ENCODE data around the gene RIN2. TPM values are rescaled to one million over a fixed set of nuclear protein-coding genes. Genes with fewer than 3 reads are reported as not detected.
A peak's percentile ranks its signal among the peaks of the same experiment; 100 is the strongest.

The RIN2 gene
- total RNA-seq, 2 donors from 2014 or later, result not detected

DNA sequence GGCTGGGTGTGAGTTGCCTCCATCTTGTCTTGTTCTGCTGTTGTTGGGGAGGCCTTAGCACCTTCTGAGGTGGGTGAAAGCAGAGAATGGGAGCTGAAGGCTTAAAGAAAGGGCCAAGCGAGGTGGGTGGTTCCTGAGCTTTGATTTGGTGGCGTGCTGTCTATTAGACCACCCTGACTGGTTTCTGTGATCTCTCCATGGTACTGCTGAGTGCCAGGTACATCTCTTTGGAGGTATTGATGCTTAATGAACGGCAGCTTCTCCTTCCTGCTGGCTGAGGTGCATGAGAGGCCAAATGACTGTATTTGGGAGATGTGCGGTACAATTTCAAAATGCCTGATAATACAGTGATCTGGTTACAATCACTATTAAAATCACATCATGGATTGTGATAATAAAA is 15.4 kb downstream of the RIN2 start:
- no peak overlapping the region for H3K4me3 Mint-ChIP-seq
- H3K36me3 Mint-ChIP-seq (ENCODE audit: insufficient read depth in 2 of 2), result no peaks in the 10 kb centered on the region
- ATAC-seq (replicated peaks in 1 of 2) (no peak), DNase-seq (no peak)
- H3K27me3 Mint-ChIP-seq (ENCODE audit: low read depth), result no peaks in the 10 kb centered on the region
- H3K27ac Mint-ChIP-seq, result no peak overlapping the region
- no peaks in the 10 kb centered on the region for H3K4me1 Mint-ChIP-seq (ENCODE audit: low read depth)
- no peaks in the 10 kb centered on the region for H3K9me3 Mint-ChIP-seq

DNA sequence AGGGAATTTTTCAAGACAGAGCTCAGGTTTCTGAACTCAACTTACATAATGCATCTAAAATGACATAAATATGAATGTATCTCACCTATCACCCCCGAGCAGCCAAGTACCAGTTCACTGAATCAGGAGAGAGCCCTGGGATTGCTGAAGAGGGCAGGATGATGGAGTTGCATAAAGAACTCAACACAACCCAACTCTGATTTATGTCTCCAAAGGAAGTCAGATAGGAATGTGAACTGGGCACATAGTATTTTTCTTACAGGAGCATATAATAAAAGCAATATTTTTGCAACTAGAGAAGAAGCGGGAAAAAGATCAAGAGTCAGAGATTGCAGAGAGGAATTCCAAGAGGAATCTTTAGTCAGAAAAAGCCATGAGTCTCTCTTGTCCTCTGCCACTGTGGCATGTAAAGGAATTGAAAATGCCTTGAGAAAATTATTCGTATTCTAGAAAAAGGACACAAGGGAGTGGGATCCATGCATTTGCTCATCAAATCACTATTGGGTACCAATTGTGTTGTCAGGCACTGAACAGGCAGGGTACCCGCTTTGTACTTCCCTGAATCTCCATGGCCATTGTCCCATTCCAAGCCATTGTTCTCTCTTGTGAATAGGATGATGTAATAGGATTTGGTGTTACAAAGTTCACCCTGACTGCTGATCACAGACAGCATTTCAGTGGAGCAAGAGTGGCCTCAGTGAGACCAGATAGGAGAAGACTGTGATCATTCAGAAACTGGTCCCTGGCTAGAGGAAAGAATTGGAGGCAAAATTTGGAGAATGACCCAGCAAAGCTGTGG is 16.3 kb downstream of the RIN2 start:
- no peaks in the 10 kb centered on the region for H3K9me3 Mint-ChIP-seq
- H3K27ac Mint-ChIP-seq, result no peak overlapping the region
- no peaks in the 10 kb centered on the region for H3K4me1 Mint-ChIP-seq (ENCODE audit: low read depth)
- H3K36me3 Mint-ChIP-seq (ENCODE audit: insufficient read depth in 2 of 2), result no peaks in the 10 kb centered on the region
- no peak overlapping the region for H3K4me3 Mint-ChIP-seq
- no peak for DNase-seq
- no peaks in the 10 kb centered on the region for H3K27me3 Mint-ChIP-seq (ENCODE audit: low read depth)
- ATAC-seq (replicated peaks in 1 of 2), result no peak

DNA sequence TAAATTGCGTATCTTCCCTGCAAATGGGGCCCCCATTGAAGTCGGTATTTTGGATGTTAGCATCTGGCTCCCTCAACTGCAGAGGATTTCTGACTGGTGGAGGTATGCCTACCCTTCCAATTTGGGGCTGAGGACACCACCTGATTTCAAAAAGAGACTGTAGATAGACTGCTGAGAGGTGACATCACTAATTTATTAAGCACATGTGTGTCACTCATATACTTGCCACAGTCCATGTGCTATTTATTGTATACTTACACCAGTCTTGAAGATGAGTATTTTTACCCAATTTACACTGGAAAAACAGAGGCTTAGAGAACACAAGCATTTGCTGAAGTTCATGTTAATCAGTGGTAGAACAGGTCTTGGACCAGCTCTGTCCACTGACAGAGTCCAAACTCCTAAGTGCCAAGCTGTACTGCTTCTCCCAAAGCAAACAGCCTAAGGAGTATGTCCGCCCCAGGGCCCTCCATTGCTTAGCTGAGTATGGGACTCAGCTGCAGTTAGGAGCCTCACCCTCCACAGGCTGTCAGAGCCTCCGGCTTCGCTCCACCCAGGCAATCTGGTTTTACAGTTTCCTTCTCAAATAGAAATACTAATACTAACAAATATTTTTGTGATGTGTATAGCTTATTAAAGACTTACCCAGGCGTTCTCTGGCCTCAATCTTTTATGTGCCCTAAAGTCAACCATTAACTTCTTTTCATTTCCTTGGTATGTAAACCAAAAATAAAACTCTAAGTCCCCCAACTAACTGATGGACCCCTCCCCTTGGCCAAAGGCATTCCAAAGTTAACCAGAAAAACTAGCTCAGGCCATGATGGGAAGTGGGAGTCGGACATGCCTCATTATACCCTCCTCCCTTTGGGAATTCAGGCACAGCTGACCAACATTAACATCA is 17.5 kb downstream of the RIN2 start:
- Mint-ChIP-seq H3K9me3 (no peaks in the 10 kb centered on the region), H3K36me3 (ENCODE audit: insufficient read depth in 2 of 2) (no peaks in the 10 kb centered on the region), H3K27me3 (ENCODE audit: low read depth) (no peaks in the 10 kb centered on the region), H3K4me1 (ENCODE audit: low read depth) (no peaks in the 10 kb centered on the region), H3K27ac (no peak overlapping the region), H3K4me3 (no peak overlapping the region)
- ATAC-seq (replicated peaks in 1 of 2) (no peak), DNase-seq (no peak)

DNA sequence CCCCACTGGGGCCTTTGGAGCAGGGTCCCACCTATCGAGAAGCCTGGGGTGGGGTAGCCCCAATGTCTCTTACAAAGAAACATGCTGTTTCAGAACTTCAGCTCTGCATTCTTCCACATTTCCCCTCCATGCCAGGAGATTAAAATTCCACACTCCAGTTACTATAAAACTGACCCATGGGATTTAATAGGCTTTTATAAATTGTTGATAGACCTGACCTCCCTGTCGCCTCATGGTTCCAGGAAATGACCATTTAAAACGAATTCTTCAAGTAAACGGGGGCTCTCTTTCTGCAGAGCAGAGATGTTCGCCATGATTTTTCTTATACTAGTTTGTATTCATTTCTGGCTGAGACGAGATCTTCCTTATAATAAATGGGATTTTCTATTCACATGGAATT is 19.3 kb downstream of the RIN2 start:
- no peak for DNase-seq
- H3K36me3 Mint-ChIP-seq (ENCODE audit: insufficient read depth in 2 of 2), result no peaks in the 10 kb centered on the region
- no peaks in the 10 kb centered on the region for H3K4me1 Mint-ChIP-seq (ENCODE audit: low read depth)
- no peak for ATAC-seq (replicated peaks in 1 of 2)
- H3K27me3 Mint-ChIP-seq (ENCODE audit: low read depth), result no peaks in the 10 kb centered on the region
- H3K9me3 Mint-ChIP-seq, result no peaks in the 10 kb centered on the region
- H3K27ac Mint-ChIP-seq, result no peak overlapping the region
- no peak overlapping the region for H3K4me3 Mint-ChIP-seq

DNA sequence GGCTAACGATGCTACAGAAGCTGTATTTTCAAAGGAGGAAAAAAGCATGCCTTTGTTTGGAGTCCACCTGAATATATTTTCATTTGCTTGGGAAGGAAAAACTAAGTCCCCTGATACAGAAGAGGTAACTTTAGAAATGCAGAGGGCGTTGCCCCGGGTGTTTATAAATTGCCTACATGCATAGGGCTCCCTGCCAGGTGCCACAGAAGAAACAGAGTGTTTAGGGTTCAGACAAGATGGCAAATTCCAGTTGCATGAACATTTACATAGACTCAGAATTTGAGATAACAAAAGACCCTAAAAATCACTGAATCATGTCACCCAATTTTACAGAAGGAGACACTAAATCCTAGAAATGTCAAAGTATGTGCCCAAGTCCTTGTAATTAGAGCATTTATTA is 19.9 kb downstream of the RIN2 start:
- Mint-ChIP-seq H3K27ac (no peak overlapping the region), H3K27me3 (ENCODE audit: low read depth) (no peaks in the 10 kb centered on the region), H3K36me3 (ENCODE audit: insufficient read depth in 2 of 2) (no peaks in the 10 kb centered on the region), H3K4me3 (no peak overlapping the region), H3K9me3 (no peaks in the 10 kb centered on the region), H3K4me1 (ENCODE audit: low read depth) (no peaks in the 10 kb centered on the region)
- ATAC-seq (replicated peaks in 1 of 2), result no peak
- DNase-seq, result no peak

DNA sequence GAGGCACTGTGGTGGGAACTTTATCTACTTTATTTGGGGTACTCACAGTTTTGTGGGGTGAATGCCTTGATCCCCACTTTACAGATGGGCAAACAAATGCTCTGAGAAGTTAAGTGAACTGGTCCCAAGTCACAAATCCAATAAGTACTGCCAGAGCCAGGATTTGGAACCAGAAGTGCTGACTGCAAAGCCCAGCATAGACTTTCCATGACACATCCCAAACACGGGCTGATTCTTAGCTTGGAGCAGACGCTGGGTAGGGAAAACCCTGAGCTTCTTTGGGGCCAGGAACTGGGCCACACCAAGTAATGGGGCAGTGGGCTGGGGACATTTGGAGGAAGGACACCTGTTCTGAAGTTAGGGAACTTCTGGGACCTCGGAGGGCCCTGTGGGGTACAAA is 20.3 kb downstream of the RIN2 start:
- DNase-seq (no peak), ATAC-seq (replicated peaks in 1 of 2) (no peak)
- Mint-ChIP-seq H3K4me3 (no peak overlapping the region), H3K27ac (no peak overlapping the region), H3K4me1 (ENCODE audit: low read depth) (no peaks in the 10 kb centered on the region), H3K27me3 (ENCODE audit: low read depth) (no peaks in the 10 kb centered on the region), H3K36me3 (ENCODE audit: insufficient read depth in 2 of 2) (no peaks in the 10 kb centered on the region), H3K9me3 (no peaks in the 10 kb centered on the region)

DNA sequence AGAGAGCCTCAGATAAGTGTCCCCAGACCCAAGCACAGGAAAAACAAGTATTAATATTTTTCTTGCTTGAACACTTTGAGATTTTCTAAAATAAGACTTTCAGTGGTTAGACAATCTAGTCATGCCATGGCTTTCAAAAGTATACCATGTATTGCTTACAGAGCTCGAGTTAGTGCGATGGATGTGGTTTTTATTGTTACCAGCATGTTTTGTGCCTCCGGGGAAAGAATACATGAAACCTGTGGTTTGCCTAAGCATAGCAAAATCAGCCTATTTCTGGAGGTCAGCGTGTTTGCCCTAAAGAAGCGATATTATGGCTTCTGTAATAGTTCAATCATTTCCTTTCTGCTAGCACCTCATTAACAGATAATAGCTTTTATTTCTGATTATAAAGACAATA is 21.6 kb downstream of the RIN2 start:
- Mint-ChIP-seq H3K27me3 (ENCODE audit: low read depth) (no peaks in the 10 kb centered on the region), H3K27ac (no peak overlapping the region), H3K36me3 (ENCODE audit: insufficient read depth in 2 of 2) (no peaks in the 10 kb centered on the region), H3K9me3 (no peaks in the 10 kb centered on the region), H3K4me3 (no peak overlapping the region), H3K4me1 (ENCODE audit: low read depth) (no peaks in the 10 kb centered on the region)
- ATAC-seq (replicated peaks in 1 of 2), result no peak
- DNase-seq, result no peak

DNA sequence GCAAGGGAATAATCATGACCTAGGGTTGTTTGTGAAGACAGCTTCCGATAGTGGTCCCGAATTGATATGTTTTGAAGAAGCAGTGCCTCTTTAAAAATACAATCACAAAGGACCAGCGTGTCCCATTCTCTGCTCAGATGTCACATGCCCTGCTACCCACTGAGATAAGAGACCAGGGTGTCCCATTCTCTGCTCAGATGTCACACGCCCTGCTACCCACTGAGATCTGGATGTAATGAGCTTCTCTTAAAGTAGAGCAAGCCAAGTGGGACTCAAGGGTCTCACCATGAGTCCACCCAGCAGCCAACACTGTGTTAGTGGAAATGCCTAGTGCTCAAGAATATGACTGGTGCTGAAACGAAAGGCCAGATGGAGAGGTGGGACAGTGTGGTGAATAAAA is 22.2 kb downstream of the RIN2 start:
- no peaks in the 10 kb centered on the region for H3K36me3 Mint-ChIP-seq (ENCODE audit: insufficient read depth in 2 of 2)
- no peak overlapping the region for H3K4me3 Mint-ChIP-seq
- H3K27ac Mint-ChIP-seq, result no peak overlapping the region
- H3K4me1 Mint-ChIP-seq (ENCODE audit: low read depth), result no peaks in the 10 kb centered on the region
- DNase-seq (no peak), ATAC-seq (replicated peaks in 1 of 2) (no peak)
- no peaks in the 10 kb centered on the region for H3K27me3 Mint-ChIP-seq (ENCODE audit: low read depth)
- no peaks in the 10 kb centered on the region for H3K9me3 Mint-ChIP-seq

DNA sequence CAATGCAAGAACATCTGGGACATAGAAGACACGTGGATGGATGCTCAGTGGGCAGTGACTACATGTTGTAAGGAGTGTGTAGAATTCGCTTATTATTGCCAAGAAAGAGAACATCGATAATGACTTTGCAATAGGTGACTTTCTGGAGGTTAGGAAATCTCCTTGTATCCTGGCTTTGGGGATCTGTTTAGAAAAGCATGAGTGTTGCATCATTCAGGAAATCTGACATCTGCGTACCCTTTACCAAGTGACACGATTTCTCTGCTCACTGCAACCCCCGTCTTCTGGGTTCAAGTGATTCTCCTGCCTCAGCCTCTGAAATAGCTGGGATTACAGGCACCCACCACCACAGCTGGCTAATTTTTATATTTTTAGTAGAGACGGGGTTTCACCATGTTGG is 23.2 kb downstream of the RIN2 start:
- no peak for ATAC-seq (replicated peaks in 1 of 2)
- H3K4me1 Mint-ChIP-seq (ENCODE audit: low read depth), result no peaks in the 10 kb centered on the region
- H3K27ac Mint-ChIP-seq, result no peak overlapping the region
- DNase-seq, result no peak
- no peaks in the 10 kb centered on the region for H3K9me3 Mint-ChIP-seq
- peaks cover 4% of the 10 kb centered on the region for H3K27me3 Mint-ChIP-seq (ENCODE audit: low read depth)
- H3K4me3 Mint-ChIP-seq, result no peak overlapping the region
- no peaks in the 10 kb centered on the region for H3K36me3 Mint-ChIP-seq (ENCODE audit: insufficient read depth in 2 of 2)

DNA sequence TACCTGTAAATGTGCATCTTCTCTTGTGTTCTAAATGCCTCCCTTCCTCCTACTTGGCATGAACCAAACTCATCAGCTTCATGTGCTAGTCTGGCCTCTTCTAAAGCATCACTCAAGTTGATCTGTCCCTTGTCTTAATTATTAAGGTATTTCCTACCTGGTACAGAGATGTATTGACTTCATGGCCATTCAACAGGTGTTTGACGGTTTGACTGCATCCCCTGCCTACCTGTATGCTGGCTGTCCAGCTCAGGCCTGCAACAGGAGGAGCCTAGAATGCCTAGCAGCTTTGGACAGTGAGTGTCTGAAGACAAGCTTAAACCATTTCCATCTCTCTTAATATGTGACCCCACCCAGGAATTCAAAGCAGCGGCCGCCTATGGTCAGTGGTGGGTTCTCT is 24.6 kb downstream of the RIN2 start:
- ATAC-seq (replicated peaks in 1 of 2) (no peak), DNase-seq (no peak)
- Mint-ChIP-seq H3K36me3 (ENCODE audit: insufficient read depth in 2 of 2) (no peaks in the 10 kb centered on the region), H3K27me3 (ENCODE audit: low read depth) (peaks cover 13% of the 10 kb centered on the region), H3K27ac (no peak overlapping the region), H3K4me1 (ENCODE audit: low read depth) (no peaks in the 10 kb centered on the region), H3K4me3 (no peak overlapping the region), H3K9me3 (no peaks in the 10 kb centered on the region)

DNA sequence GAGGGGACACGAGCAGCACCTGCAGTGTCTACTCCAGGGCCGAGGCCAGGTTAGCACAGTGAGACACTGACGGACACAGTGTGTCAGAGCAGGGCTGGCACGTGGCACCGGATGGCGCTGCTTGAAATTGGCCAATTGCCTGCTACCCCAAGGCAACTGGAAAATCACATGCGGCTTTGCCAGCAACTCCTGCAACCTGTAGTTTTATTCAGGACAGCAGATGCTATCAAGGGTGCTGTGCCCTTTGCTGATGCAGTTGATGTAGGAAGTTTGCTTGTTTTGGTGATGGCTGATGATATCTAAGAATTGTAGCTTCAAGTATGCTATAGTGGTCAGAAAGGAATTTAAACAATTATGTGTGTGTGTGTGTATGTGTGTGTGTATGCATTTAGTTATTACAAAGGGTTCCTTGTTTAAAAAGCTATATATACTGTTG is 25.9 kb downstream of the RIN2 start:
- no peak for ATAC-seq (replicated peaks in 1 of 2)
- peaks cover 2 to 4% of the 10 kb centered on the region in 2 donors for H3K9me3 Mint-ChIP-seq
- no peaks in the 10 kb centered on the region for H3K4me1 Mint-ChIP-seq (ENCODE audit: low read depth)
- H3K36me3 Mint-ChIP-seq (ENCODE audit: insufficient read depth in 2 of 2), result no peaks in the 10 kb centered on the region
- H3K27me3 Mint-ChIP-seq (ENCODE audit: low read depth), result peaks cover 21% of the 10 kb centered on the region
- H3K4me3 Mint-ChIP-seq, result no peak overlapping the region
- H3K27ac Mint-ChIP-seq, result no peak overlapping the region
- DNase-seq, result no peak

DNA sequence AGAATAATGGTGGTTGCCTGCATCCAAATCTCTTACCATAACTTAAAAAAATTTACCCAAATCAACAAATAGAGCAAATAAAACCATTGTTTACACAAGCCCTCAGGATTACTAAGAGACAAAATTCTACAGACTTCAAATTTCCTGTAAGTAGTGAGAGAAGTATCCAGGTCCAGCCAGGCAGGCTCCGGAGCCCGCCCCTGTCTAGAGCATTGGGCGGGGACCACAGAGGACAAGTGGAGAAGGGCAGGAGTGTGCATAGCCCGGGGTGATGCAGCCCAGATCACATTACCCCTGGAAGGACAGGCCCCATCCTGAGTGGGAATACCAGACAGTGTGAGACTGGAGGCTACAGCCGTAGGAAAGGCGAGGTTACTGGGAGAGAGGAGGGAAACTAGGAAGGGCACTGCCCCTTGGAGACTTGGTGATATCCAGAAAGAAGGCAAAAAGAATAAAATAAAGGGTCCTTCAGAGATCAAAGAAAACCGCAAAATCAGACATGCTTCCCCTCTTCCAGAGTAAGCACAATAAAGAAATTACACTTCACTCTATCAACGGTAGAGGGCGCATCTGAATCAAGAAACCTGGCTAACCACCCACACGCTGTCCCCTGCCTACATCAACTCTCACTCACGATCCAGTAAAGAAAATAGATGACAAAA is 26.6 kb downstream of the RIN2 start:
- H3K4me3 Mint-ChIP-seq, result no peak overlapping the region
- ATAC-seq (replicated peaks in 1 of 2), result peak; percentile 48 to 55
- peaks cover 21% of the 10 kb centered on the region for H3K27me3 Mint-ChIP-seq (ENCODE audit: low read depth)
- DNase-seq, result peak; percentile 22 to 55
- no peaks in the 10 kb centered on the region for H3K4me1 Mint-ChIP-seq (ENCODE audit: low read depth)
- no peaks in the 10 kb centered on the region for H3K36me3 Mint-ChIP-seq (ENCODE audit: insufficient read depth in 2 of 2)
- H3K27ac Mint-ChIP-seq, result no peak overlapping the region
- peaks cover 2 to 4% of the 10 kb centered on the region in 2 donors for H3K9me3 Mint-ChIP-seq

Data from activated T-cell treated with anti-CD3 and anti-CD28 coated beads, Interleukin-2, amount 50 U/mL, for 72 hours (primary cell).